DND-41 (cell line): ENCODE data around the gene ITGA2B.

Experiments
- ATAC-seq: fragments of 200-7000 bp; cut with Tn5 transposase; 3 replicates; pipeline ENCODE4 v1.9.1; 2021; ENCODE audit warnings: low read depth; ENCODE audit not compliant: insufficient read depth
- DNase-seq: peaks from one replicate; pipeline ENCODE4 v3.0.0-alpha.2; 2020
- H2AFZ ChIP-seq: 2 replicates; pipeline ENCODE4 v1.6.0; 2012; ENCODE audit warnings: low read depth, low read length
- H3K27ac ChIP-seq: 2 replicates; pipeline ENCODE4 v1.5.1; 2012; ENCODE audit warnings: low read length, inconsistent platforms
- H3K27me3 ChIP-seq: fragments of 200-600 bp; sonication (generic); 2 replicates; pipeline ENCODE4 v1.6.0; 2012; ENCODE audit warnings: low read length, mild to moderate bottlenecking, inconsistent platforms; ENCODE audit not compliant: insufficient read depth, poor library complexity
- H3K36me3 ChIP-seq: 2 replicates; pipeline ENCODE4 v1.5.1; 2012; ENCODE audit warnings: low read length, inconsistent platforms; ENCODE audit not compliant: insufficient read depth
- H3K4me1 ChIP-seq: 2 replicates; pipeline ENCODE4 v1.5.1; 2012; ENCODE audit warnings: mild to moderate bottlenecking, low read length; ENCODE audit not compliant: insufficient read depth
- H3K4me2 ChIP-seq: 2 replicates; pipeline ENCODE4 v1.6.0; 2012; ENCODE audit warnings: mild to moderate bottlenecking, moderate library complexity, low read length, inconsistent platforms; ENCODE audit not compliant: insufficient read depth
- H3K4me3 ChIP-seq, 2 experiments: fragments of 200-600 bp in 1 of 2; shearing (Covaris generic) in 1 of 2; 2 replicates each; pipeline ENCODE4 v1.5.1; 2012 to 2016; ENCODE audit warnings: inconsistent platforms in 2 of 2, low read length in 2 of 2, mild to moderate bottlenecking in 2 of 2, low read depth in 1 of 2, moderate library complexity in 1 of 2
- H3K79me2 ChIP-seq: 2 replicates; pipeline ENCODE4 v1.6.0; 2012; ENCODE audit warnings: low read length, inconsistent platforms; ENCODE audit not compliant: insufficient read depth
- H3K9ac ChIP-seq: 2 replicates; pipeline ENCODE4 v1.6.0; 2012; ENCODE audit warnings: low read depth, mild to moderate bottlenecking, inconsistent platforms, low read length, moderate library complexity
- H3K9me3 ChIP-seq: 2 replicates; pipeline ENCODE4 v1.5.1; 2012; ENCODE audit warnings: low read length, moderate library complexity, mild to moderate bottlenecking, inconsistent platforms; ENCODE audit not compliant: insufficient read depth, severe bottlenecking
- H4K20me1 ChIP-seq: 2 replicates; pipeline ENCODE4 v1.6.0; 2012; ENCODE audit warnings: low read length; ENCODE audit not compliant: insufficient read depth
- EZH2 ChIP-seq: IDR thresholded peaks from 3 replicates; pipeline ENCODE4 v1.6.1; 2012; ENCODE audit warnings: borderline replicate concordance, low read depth, mild to moderate bottlenecking, moderate library complexity, low read length, inconsistent platforms; ENCODE audit not compliant: severe bottlenecking
- TF ChIP-seq, protein P1 (sequence below): IDR thresholded peaks from 2 replicates; pipeline ENCODE4 v1.5.1; 2012; ENCODE audit warnings: borderline replicate concordance, low read length, moderate library complexity, mild to moderate bottlenecking; ENCODE audit not compliant: poor library complexity, severe bottlenecking; ENCODE audit errors: extremely low read depth

Gene ITGA2B

GRCh38 chr17:44360144-44360533 is 29.3 kb downstream of the ITGA2B start:
- TF ChIP-seq, protein P1, sequence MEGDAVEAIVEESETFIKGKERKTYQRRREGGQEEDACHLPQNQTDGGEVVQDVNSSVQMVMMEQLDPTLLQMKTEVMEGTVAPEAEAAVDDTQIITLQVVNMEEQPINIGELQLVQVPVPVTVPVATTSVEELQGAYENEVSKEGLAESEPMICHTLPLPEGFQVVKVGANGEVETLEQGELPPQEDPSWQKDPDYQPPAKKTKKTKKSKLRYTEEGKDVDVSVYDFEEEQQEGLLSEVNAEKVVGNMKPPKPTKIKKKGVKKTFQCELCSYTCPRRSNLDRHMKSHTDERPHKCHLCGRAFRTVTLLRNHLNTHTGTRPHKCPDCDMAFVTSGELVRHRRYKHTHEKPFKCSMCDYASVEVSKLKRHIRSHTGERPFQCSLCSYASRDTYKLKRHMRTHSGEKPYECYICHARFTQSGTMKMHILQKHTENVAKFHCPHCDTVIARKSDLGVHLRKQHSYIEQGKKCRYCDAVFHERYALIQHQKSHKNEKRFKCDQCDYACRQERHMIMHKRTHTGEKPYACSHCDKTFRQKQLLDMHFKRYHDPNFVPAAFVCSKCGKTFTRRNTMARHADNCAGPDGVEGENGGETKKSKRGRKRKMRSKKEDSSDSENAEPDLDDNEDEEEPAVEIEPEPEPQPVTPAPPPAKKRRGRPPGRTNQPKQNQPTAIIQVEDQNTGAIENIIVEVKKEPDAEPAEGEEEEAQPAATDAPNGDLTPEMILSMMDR = no peak
- TF ChIP-seq EZH2 = no peak
- peaks cover 16% of the 10 kb centered on the region for H3K4me1 ChIP-seq

GRCh38 chr17:44359458-44360143 is 29.8 kb downstream of the ITGA2B start:
- Histone ChIP-seq H3K9ac (no peak overlapping the region), H3K79me2 (peaks cover 12% of the 10 kb centered on the region), H3K4me2 (no peak overlapping the region), H3K4me1 (peaks cover 16% of the 10 kb centered on the region), H3K4me3 (no peak overlapping the region), H3K27ac (no peak overlapping the region), H3K9me3 (no peaks in the 10 kb centered on the region), H4K20me1 (peaks cover 43% of the 10 kb centered on the region), H3K27me3 (no peaks in the 10 kb centered on the region), H2AFZ (no peak overlapping the region), H3K36me3 (peaks cover 4% of the 10 kb centered on the region; the same call in 1 of the 2 replicates)
- no peak for TF ChIP-seq EZH2
- TF ChIP-seq, protein P1 = no peak
- ATAC-seq (no peak), DNase-seq (no peak)

More at GRCh38 chr17:44360144-44360533, 29.3 kb downstream of the ITGA2B start:
- Histone ChIP-seq H3K79me2 (peaks cover 12% of the 10 kb centered on the region), H2AFZ (no peak overlapping the region), H3K4me2 (no peak overlapping the region), H3K9me3 (no peaks in the 10 kb centered on the region), H3K27me3 (peaks cover 4% of the 10 kb centered on the region), H3K36me3 (0 out of 2 replicates have a peak, but pooled peaks cover 4% of the 10 kb centered on the region), H3K4me3 (no peak overlapping the region), H4K20me1 (peaks cover 43% of the 10 kb centered on the region), H3K9ac (no peak overlapping the region), H3K27ac (no peak overlapping the region)
- no peak for DNase-seq
- ATAC-seq = no peak

- no peak overlapping the region for H2AFZ ChIP-seq
- H3K4me2 ChIP-seq = no peak overlapping the region
- ATAC-seq (no peak), DNase-seq (no peak)
- peaks cover 43% of the 10 kb centered on the region for H4K20me1 ChIP-seq
- H3K27ac ChIP-seq = no peak overlapping the region
- no peak overlapping the region for H3K9ac ChIP-seq
- no peaks in the 10 kb centered on the region for H3K9me3 ChIP-seq
- no peaks in the 10 kb centered on the region for H3K27me3 ChIP-seq
- H3K4me1 ChIP-seq = peaks cover 13% of the 10 kb centered on the region
- TF ChIP-seq EZH2 = no peak
- TF ChIP-seq, protein P1 = no peak
- H3K79me2 ChIP-seq = peaks cover 12% of the 10 kb centered on the region
- no peak overlapping the region for H3K4me3 ChIP-seq
- H3K36me3 ChIP-seq = peaks cover 4% of the 10 kb centered on the region; the same call in 1 of the 2 replicates
Observed at GRCh38 chr17:44359006-44359405, 30.4 kb downstream of the ITGA2B start.
